ENCODE data around the gene FBXO45.

DNA sequence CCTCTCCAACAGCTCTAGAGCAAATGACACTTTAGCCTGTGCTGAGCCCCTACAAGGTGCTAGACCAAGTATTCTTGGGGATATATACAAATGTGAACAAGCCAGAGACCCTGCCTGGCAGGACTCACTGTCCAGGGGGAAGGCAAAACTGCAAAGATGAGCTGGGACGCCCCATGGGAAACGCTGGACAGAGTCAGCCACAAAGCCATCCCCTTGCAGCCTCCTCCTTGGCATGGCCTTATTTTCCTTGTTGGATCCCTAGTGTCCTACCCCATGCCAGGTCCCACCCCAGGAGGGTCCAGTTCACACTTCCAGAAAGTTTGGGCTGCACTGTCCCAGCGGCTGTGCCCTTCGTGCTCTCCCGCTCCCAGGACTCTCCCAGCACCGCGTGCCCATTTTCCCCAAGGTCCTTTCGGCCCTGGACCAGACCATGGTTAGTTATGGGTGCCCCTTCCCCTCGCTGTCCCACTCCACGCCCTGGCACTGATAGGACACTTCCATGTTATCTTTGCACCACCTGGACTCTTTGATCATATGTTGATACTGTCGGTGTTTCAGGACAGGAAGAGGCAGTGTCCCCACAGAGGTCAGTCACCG lies 65.2 kb downstream of the FBXO45 start:
- TF ChIP-seq GATA2 (IDR thresholded peaks at IDR 0.05; ENCODE audit: low read depth, low read length) (no peak), GATA3 (IDR thresholded peaks at IDR 0.05; ENCODE audit: low read depth, low read length) (no peak)
